HepG2 (cell line): Measurements from ENCODE around the gene PGPEP1. TPM values are rescaled to one million over a fixed set of nuclear protein-coding genes. Genes with fewer than 3 reads are reported as not detected.

Source experiments
- ARHGAP35 ChIP-seq: sonication (generic); formaldehyde crosslinking; IDR thresholded peaks from 2 replicates; pipeline ENCODE4 v1.9.0; 2022; ENCODE audit warnings: mild to moderate bottlenecking, inconsistent platforms, moderate library complexity, missing genetic modification reagents, borderline replicate concordance
- ARNTL ChIP-seq: sonication (generic); formaldehyde crosslinking; IDR thresholded peaks from 2 replicates; pipeline ENCODE4 v1.4.0; 2020; ENCODE audit warnings: mild to moderate bottlenecking, missing genetic modification reagents
- CERS6 ChIP-seq: sonication (generic); formaldehyde crosslinking; IDR thresholded peaks from 2 replicates; pipeline ENCODE4 v1.5.0; 2020; ENCODE audit warnings: missing genetic modification reagents
- EP300 ChIP-seq, 3 experiments: sonication (generic) in 1 of 3; formaldehyde crosslinking in 1 of 3; IDR thresholded peaks; 2 replicates each; pipeline versions ENCODE4 v1.5.1 to v1.6.1; 2011 to 2020; ENCODE audit warnings: low read depth in 2 of 3, low read length in 2 of 3, borderline replicate concordance in 1 of 3, improper control_type of control experiment in 1 of 3, mild to moderate bottlenecking in 1 of 3, missing genetic modification reagents in 1 of 3, moderate library complexity in 1 of 3
- GPN1 ChIP-seq: sonication (generic); formaldehyde crosslinking; IDR thresholded peaks from 2 replicates; pipeline ENCODE4 v1.5.1; 2020; ENCODE audit warnings: missing genetic modification reagents, borderline replicate concordance
- HMGA1 ChIP-seq: sonication (generic); formaldehyde crosslinking; conservative IDR thresholded peaks from 2 replicates; pipeline ENCODE4 v1.4.0; 2020; ENCODE audit warnings: missing genetic modification reagents
- HNRNPL ChIP-seq: fragments of 200-400 bp; formaldehyde crosslinking; IDR thresholded peaks from 2 replicates; pipeline ENCODE4 v1.6.1; 2017; ENCODE audit warnings: mild to moderate bottlenecking, low read depth, low read length
- MED13 ChIP-seq: sonication (generic); formaldehyde crosslinking; IDR thresholded peaks from 2 replicates; pipeline ENCODE4 v1.5.0; 2020; ENCODE audit warnings: missing genetic modification reagents
- MYC ChIP-seq: sonication (generic); formaldehyde crosslinking; IDR thresholded peaks from 2 replicates; pipeline ENCODE4 v1.9.0; 2021; ENCODE audit warnings: missing genetic modification reagents, borderline replicate concordance
- NCOR1 ChIP-seq: fragments of 200-600 bp; sonication (generic); IDR thresholded peaks from 2 replicates; pipeline ENCODE4 v1.7.0; 2017; ENCODE audit warnings: antibody characterized with exemption, low read length, borderline replicate concordance
- SNRNP70 ChIP-seq: fragments of 200-400 bp; formaldehyde crosslinking; IDR thresholded peaks from 2 replicates; pipeline ENCODE4 v1.6.1; 2017; ENCODE audit warnings: mild to moderate bottlenecking, low read depth, low read length, moderate library complexity
- XBP1 ChIP-seq: sonication (generic); formaldehyde crosslinking; IDR thresholded peaks from 2 replicates; pipeline ENCODE4 v1.5.0; 2020; ENCODE audit warnings: missing genetic modification reagents
- ZBTB25 ChIP-seq: IDR thresholded peaks from 2 replicates; pipeline ENCODE4 v1.6.1; 2018; ENCODE audit warnings: missing genetic modification reagents
- ZMYM4 ChIP-seq: sonication (generic); formaldehyde crosslinking; IDR thresholded peaks from 2 replicates; pipeline ENCODE4 v1.8.1; 2023; ENCODE audit warnings: mild to moderate bottlenecking, missing genetic modification reagents
- ZNF142 ChIP-seq: sonication (generic); formaldehyde crosslinking; IDR thresholded peaks from 2 replicates; pipeline ENCODE4 v1.4.0; 2020; ENCODE audit warnings: missing genetic modification reagents
- ZNF335 ChIP-seq: sonication (generic); formaldehyde crosslinking; IDR thresholded peaks from 2 replicates; pipeline ENCODE4 v1.4.0; 2020; ENCODE audit warnings: missing genetic modification reagents
- ZNF431 ChIP-seq: sonication (generic); formaldehyde crosslinking; IDR thresholded peaks from 2 replicates; pipeline ENCODE4 v1.9.0; 2022; ENCODE audit warnings: missing genetic modification reagents, low read depth, mild to moderate bottlenecking, borderline replicate concordance
- ZNF44 ChIP-seq: sonication (generic); formaldehyde crosslinking; IDR thresholded peaks from 2 replicates; pipeline ENCODE4 v1.5.1; 2020; ENCODE audit warnings: mild to moderate bottlenecking, missing genetic modification reagents
- ZNF441 ChIP-seq: sonication (generic); formaldehyde crosslinking; IDR thresholded peaks from 2 replicates; pipeline ENCODE4 v1.7.0; 2021; ENCODE audit warnings: missing genetic modification reagents, borderline replicate concordance
- ZNF496 ChIP-seq: sonication (generic); formaldehyde crosslinking; IDR thresholded peaks from 2 replicates; pipeline ENCODE4 v1.8.1; 2023; ENCODE audit warnings: mild to moderate bottlenecking, moderate library complexity, missing genetic modification reagents; ENCODE audit not compliant: insufficient replicate concordance
- ZNF547 ChIP-seq: sonication (generic); formaldehyde crosslinking; IDR thresholded peaks from 2 replicates; pipeline ENCODE4 v1.5.1; 2020; ENCODE audit warnings: mild to moderate bottlenecking, missing genetic modification reagents
- polyA plus RNA-seq, 8 experiments: library from polyadenylated mRNA; depleted of rRNA in 3 of 8; stranded (reverse) in 7 of 8; unstranded in 1 of 8; fragments of >200 nt; fragmentation: Illumina TruSeq in 4 of 8; extraction: Trizol in 4 of 8; gene quantifications; 2 replicates each; pipeline versions ENCODE4 v1.2.1 to v1.2.3, GENCODE V29; 2011 to 2016; ENCODE audit warnings: low read depth in 4 of 8, missing spikeins in 1 of 8, mixed read lengths in 1 of 8; ENCODE audit not compliant: insufficient read depth in 1 of 8
- total RNA-seq, 5 experiments: library from RNA; depleted of rRNA; stranded (reverse); fragments of >200 nt; fragmentation: Illumina TruSeq; extraction: Trizol; gene quantifications; 2 replicates each; pipeline ENCODE4 v1.2.3, GENCODE V29; 2016; ENCODE audit warnings: low read depth in 1 of 5

Gene PGPEP1
- total and polyA plus RNA-seq, 2 of the 13 experiments (the other 11 are each of a cell fraction or from before 2014, with no cell fraction given): 53.1 to 56.6 TPM

GRCh38 chr19:18317961-18318800, 22.2 kb upstream of the PGPEP1 start (continued):
- no peak for TF ChIP-seq ZBTB25 (CRISPR knock-in tag)
- TF ChIP-seq ZNF496 (CRISPR knock-in tag): no peak
- peak; percentile 36; the same call in 1 of the 2 replicates for TF ChIP-seq MED13 (CRISPR knock-in tag)
- peak; percentile 49; the same call in 1 of the 2 replicates for TF ChIP-seq ZNF142
- no peak for TF ChIP-seq ARHGAP35 (CRISPR knock-in tag)
- no peak for TF ChIP-seq SNRNP70
- no peak for TF ChIP-seq HMGA1 (CRISPR knock-in tag)
- TF ChIP-seq ARNTL (CRISPR knock-in tag): no peak
- peak; percentile 95 for TF ChIP-seq HNRNPL
- peak; percentile 82; the same call in 1 of the 2 replicates for TF ChIP-seq MYC
- no peak for TF ChIP-seq XBP1
- no peak for TF ChIP-seq CERS6 (CRISPR knock-in tag)
- TF ChIP-seq ZNF547 (CRISPR knock-in tag): peak; percentile 54
- peak; percentile 93; the same call in 1 of the 2 replicates for TF ChIP-seq ZNF44 (CRISPR knock-in tag)
- TF ChIP-seq ZNF335 (CRISPR knock-in tag): no peak
- TF ChIP-seq ZNF441: no peak
- 0 out of 2 replicates have a peak, but pooled peaks have one; percentile 75 for TF ChIP-seq ZNF431
- no peak for TF ChIP-seq GPN1 (CRISPR knock-in tag)
- peak; percentile 35; the same call in 1 of the 2 replicates for TF ChIP-seq ZMYM4
- no peak for TF ChIP-seq EP300 (IDR thresholded peaks at IDR 0.05; ENCODE audit: low read depth in 2 of 2, low read length in 2 of 2)
- peak; percentile 24; the same call in 1 of the 2 replicates for TF ChIP-seq EP300 (CRISPR knock-in tag; IDR thresholded peaks at IDR 0.05; ENCODE audit: borderline replicate concordance)
- 0 out of 2 replicates have a peak, but pooled peaks have one; percentile 15 for TF ChIP-seq NCOR1
